DMS79 treated with DMSO at 0.1 percent for 48 hours (cell line): ENCODE results near the gene INHBB.

Experiments used
- DNase-seq: peaks from one replicate; lab custom pipeline; 2025; lab: John Stamatoyannopoulos, UW

INHBB gene

GRCh38 chr2:120342446-120342845 is 3.5 kb upstream of the INHBB start:
- DNase-seq = no peak

- peak; percentile 53 for DNase-seq
These were observed 2.9 kb upstream of the INHBB start for GRCh38 chr2:120343100-120343432.

- peak; percentile 74 for DNase-seq
These were observed 2.4 kb upstream of the INHBB start for GRCh38 chr2:120343433-120344105.

- DNase-seq = no peak
These were observed 1.5 kb upstream of the INHBB start for GRCh38 chr2:120344214-120344975.

GRCh38 chr2:120344976-120345581 is 857 bp upstream of the INHBB start:
- peak; percentile 13 for DNase-seq

- no peak for DNase-seq
These were observed 328 bp upstream of the INHBB start for GRCh38 chr2:120345608-120346007.

GRCh38 chr2:120346667-120347358 is 877 bp downstream of the INHBB start:
- DNase-seq = peak; percentile 62

- DNase-seq = peak; percentile 62
These were observed 1.6 kb downstream of the INHBB start for GRCh38 chr2:120347396-120348060.

GRCh38 chr2:120348134-120348736 is 2.3 kb downstream of the INHBB start:
- peak; percentile 80 for DNase-seq

GRCh38 chr2:120348737-120349439 is 3.0 kb downstream of the INHBB start:
- DNase-seq = peak; percentile 80

- no peak for DNase-seq
These were observed 3.5 kb downstream of the INHBB start for GRCh38 chr2:120349440-120349921.

GRCh38 chr2:120350080-120350479 is 4.1 kb downstream of the INHBB start:
- DNase-seq = no peak

GRCh38 chr2:120350801-120351320 is 4.9 kb downstream of the INHBB start:
- no peak for DNase-seq

GRCh38 chr2:120352696-120353590 is 7.0 kb downstream of the INHBB start:
- no peak for DNase-seq

GRCh38 chr2:120353591-120353898 is 7.6 kb downstream of the INHBB start:
- no peak for DNase-seq

- no peak for DNase-seq
These were observed 8.0 kb downstream of the INHBB start for GRCh38 chr2:120353931-120354330.

- DNase-seq = no peak
These were observed 8.5 kb downstream of the INHBB start for GRCh38 chr2:120354467-120354866.

GRCh38 chr2:120354935-120355779 is 9.2 kb downstream of the INHBB start:
- no peak for DNase-seq

GRCh38 chr2:120355780-120356266 is 9.9 kb downstream of the INHBB start:
- DNase-seq = no peak
